Measurements from ENCODE around the gene PRKN. TPM values are rescaled to one million over a fixed set of nuclear protein-coding genes. Genes with fewer than 3 reads are reported as not detected.

PRKN gene
- total RNA-seq, 1 donor from 2014 or later = 1.3 TPM

GRCh38 chr6:161596807-161597520 is 1130.6 kb downstream of the PRKN start:
- Histone ChIP-seq H3K4me2 (ENCODE audit: low read length) (no peak overlapping the region), H3K9ac (ENCODE audit: low read length) (no peak overlapping the region), H3K4me3 (ENCODE audit: insufficient read depth, low read depth, low read length) (no peak overlapping the region), H3K4me1 (ENCODE audit: insufficient read depth, low read length) (no peaks in the 10 kb centered on the region), H2AFZ (ENCODE audit: low read depth, low read length) (no peak overlapping the region), H4K20me1 (ENCODE audit: insufficient read depth, low read length) (no peaks in the 10 kb centered on the region), H3K36me3 (ENCODE audit: insufficient read depth, low read length) (no peaks in the 10 kb centered on the region), H3K27me3 (ENCODE audit: insufficient read depth, low read length) (no peaks in the 10 kb centered on the region), H3K9me3 (ENCODE audit: insufficient read depth, low read depth, low read length) (no peaks in the 10 kb centered on the region), H3K27ac (ENCODE audit: low read depth, low read length) (no peak overlapping the region), H3K79me2 (ENCODE audit: insufficient read depth, low read length) (no peaks in the 10 kb centered on the region)
- H3K27ac Mint-ChIP-seq (ENCODE audit: unreplicated experiment) = no peak overlapping the region
- TF ChIP-seq CTCF (IDR thresholded peaks at IDR 0.05; ENCODE audit: insufficient read depth, low read depth, low read length) (no peak), EZH2 (IDR thresholded peaks at IDR 0.05; ENCODE audit: insufficient read depth, low read length) (no peak)
- H3K4me1 Mint-ChIP-seq (ENCODE audit: low read depth, unreplicated experiment) = peaks cover 2% of the 10 kb centered on the region
- H3K4me3 Mint-ChIP-seq (ENCODE audit: unreplicated experiment) = no peak overlapping the region
- DNase-seq (ENCODE audit: low read depth) (no peak), FAIRE-seq (no peak)
- H3K9me3 Mint-ChIP-seq (ENCODE audit: unreplicated experiment) = peaks cover 2% of the 10 kb centered on the region
- H3K36me3 Mint-ChIP-seq (ENCODE audit: low read depth, unreplicated experiment) = no peaks in the 10 kb centered on the region
- no peaks in the 10 kb centered on the region for H3K27me3 Mint-ChIP-seq (ENCODE audit: low read depth, unreplicated experiment)

GRCh38 chr6:161594412-161594811 is 1133.2 kb downstream of the PRKN start:
- no peak overlapping the region for H3K27ac Mint-ChIP-seq (ENCODE audit: unreplicated experiment)

More at GRCh38 chr6:161594412-161594811, 1133.2 kb downstream of the PRKN start:
- no peaks in the 10 kb centered on the region for H3K79me2 ChIP-seq (ENCODE audit: insufficient read depth, low read length)
- no peak overlapping the region for H3K27ac ChIP-seq (ENCODE audit: low read depth, low read length)
- no peak overlapping the region for H3K4me2 ChIP-seq (ENCODE audit: low read length)
- Mint-ChIP-seq H3K4me3 (ENCODE audit: unreplicated experiment) (no peak overlapping the region), H3K4me1 (ENCODE audit: low read depth, unreplicated experiment) (peaks cover 8% of the 10 kb centered on the region), H3K36me3 (ENCODE audit: low read depth, unreplicated experiment) (no peaks in the 10 kb centered on the region), H3K9me3 (ENCODE audit: unreplicated experiment) (peaks cover 2% of the 10 kb centered on the region), H3K27me3 (ENCODE audit: low read depth, unreplicated experiment) (no peaks in the 10 kb centered on the region)
- no peak overlapping the region for H3K4me3 ChIP-seq (ENCODE audit: insufficient read depth, low read depth, low read length)
- TF ChIP-seq EZH2 (IDR thresholded peaks at IDR 0.05; ENCODE audit: insufficient read depth, low read length) (no peak), CTCF (IDR thresholded peaks at IDR 0.05; ENCODE audit: insufficient read depth, low read depth, low read length) (no peak)
- no peaks in the 10 kb centered on the region for H4K20me1 ChIP-seq (ENCODE audit: insufficient read depth, low read length)
- DNase-seq (ENCODE audit: low read depth) (no peak), FAIRE-seq (no peak)
- H3K9me3 ChIP-seq (ENCODE audit: insufficient read depth, low read depth, low read length) = no peaks in the 10 kb centered on the region
- H3K36me3 ChIP-seq (ENCODE audit: insufficient read depth, low read length) = no peaks in the 10 kb centered on the region
- no peaks in the 10 kb centered on the region for H3K27me3 ChIP-seq (ENCODE audit: insufficient read depth, low read length)
- no peaks in the 10 kb centered on the region for H3K4me1 ChIP-seq (ENCODE audit: insufficient read depth, low read length)
- no peak overlapping the region for H2AFZ ChIP-seq (ENCODE audit: low read depth, low read length)
- H3K9ac ChIP-seq (ENCODE audit: low read length) = no peak overlapping the region
